HCT116 (cell line): ENCODE results near the gene EGFL7. TPM values are rescaled to one million over a fixed set of nuclear protein-coding genes. Genes with fewer than 3 reads are reported as not detected.

ENCODE experiments used
- ATAC-seq: fragments of 200-7000 bp; cut with Tn5 transposase; 2 replicates; pipeline ENCODE4 v1.9.1; 2020; ENCODE audit warnings: mild to moderate bottlenecking, moderate library complexity
- BruUV-seq: library from RNA; stranded (reverse); fragments of 400-500 nt; replicated peaks from 2 replicates; lab custom pipeline; 2021; lab: Mats Ljungman, UMichigan
- CTCF ChIA-PET: fragments of 300-600 bp; sonication (Branson Sonifier 250); formaldehyde crosslinking; loops from one replicate; lab custom pipeline; 2021; ENCODE audit warnings: antibody characterized with exemption; lab: Charles Lee
- POLR2A ChIA-PET: fragments of 300-600, 350-600 bp; sonication (Branson Sonifier 250); formaldehyde crosslinking; loops from one replicate; lab custom pipeline; 2021; ENCODE audit warnings: antibody characterized with exemption; lab: Charles Lee
- RAD21 ChIA-PET, 2 experiments: fragments of 300-600 bp; sonication (Branson Sonifier 250); formaldehyde crosslinking; loops; one replicate each; lab custom pipeline; 2023; ENCODE audit warnings: low total read pairs in 2 of 2; ENCODE audit not compliant: uncharacterized antibody in 2 of 2, unreplicated experiment in 2 of 2, low non-redundant PET in 1 of 2; lab: Charles Lee
- DNase-seq: peaks from one replicate; pipeline ENCODE4 v3.0.0-alpha.2; 2010; ENCODE audit warnings: low read depth, low spot score
- H2AFZ ChIP-seq: fragments of 200-600 bp; shearing (Covaris generic), sonication (generic); 2 replicates; pipeline ENCODE4 v1.6.1; 2017; ENCODE audit warnings: low read depth, mixed run types, mixed read lengths, antibody characterized with exemption, low read length; ENCODE audit not compliant: poor library complexity, severe bottlenecking
- H3K27ac ChIP-seq: 2 replicates; pipeline ENCODE4 v1.5.1; 2012; ENCODE audit warnings: low read depth, low read length
- H3K27me3 ChIP-seq: fragments of 200-600 bp; sonication (generic); 2 replicates; pipeline ENCODE4 v1.6.1; 2016; ENCODE audit warnings: mixed run types, low read length, mixed read lengths; ENCODE audit not compliant: insufficient read depth
- H3K36me3 ChIP-seq, 2 experiments: fragments of 200-500 bp in 1 of 2; fragments of 200-600 bp in 1 of 2; sonication (Bioruptor generic) in 1 of 2; sonication (generic) in 1 of 2; 2 replicates each; pipeline versions ENCODE4 v1.5.1 to v1.6.1; 2014 to 2016; ENCODE audit warnings: low read length in 2 of 2, inconsistent platforms in 1 of 2, mixed read lengths in 1 of 2, mixed run types in 1 of 2; ENCODE audit not compliant: insufficient read depth in 2 of 2, control insufficient read depth in 1 of 2
- H3K4me1 ChIP-seq, 2 experiments: fragments of 200-600 bp in 1 of 2; sonication (generic) in 1 of 2; 2 replicates each; pipeline versions ENCODE4 v1.5.1 to v1.6.1; 2012 to 2017; ENCODE audit warnings: low read length in 2 of 2, inconsistent platforms in 1 of 2, mild to moderate bottlenecking in 1 of 2, mixed read lengths in 1 of 2, mixed run types in 1 of 2, moderate library complexity in 1 of 2; ENCODE audit not compliant: insufficient read depth in 2 of 2, control insufficient read depth in 1 of 2
- H3K4me2 ChIP-seq: fragments of 200-600 bp; sonication (generic); 2 replicates; pipeline ENCODE4 v1.6.1; 2017; ENCODE audit warnings: mixed run types, low read length, mixed read lengths
- H3K4me3 ChIP-seq, 2 experiments: fragments of 200-600 bp in 1 of 2; sonication (generic) in 1 of 2; replicated peaks in 1 of 2; 2 replicates each; pipeline ENCODE4 v1.5.1; 2011 to 2016; ENCODE audit warnings: low read length in 2 of 2, control low read depth in 1 of 2, low read depth in 1 of 2, mild to moderate bottlenecking in 1 of 2, mixed read lengths in 1 of 2, mixed run types in 1 of 2
- H3K79me2 ChIP-seq: fragments of 200-600 bp; sonication (generic); 2 replicates; pipeline ENCODE4 v1.6.1; 2017; ENCODE audit warnings: mild to moderate bottlenecking, mixed run types, low read length, moderate library complexity, mixed read lengths; ENCODE audit not compliant: insufficient read depth
- H3K9ac ChIP-seq: fragments of 200-600 bp; sonication (generic); 2 replicates; pipeline ENCODE4 v1.6.1; 2016; ENCODE audit warnings: low read length, mixed read lengths
- H3K9me2 ChIP-seq: fragments of 200-600 bp; sonication (generic), shearing (Covaris generic); 2 replicates; pipeline ENCODE4 v1.6.1; 2017; ENCODE audit warnings: mixed run types, mild to moderate bottlenecking, moderate library complexity; ENCODE audit not compliant: insufficient read depth
- H3K9me3 ChIP-seq, 2 experiments: fragments of 200-500 bp in 1 of 2; fragments of 200-600 bp in 1 of 2; sonication (Bioruptor generic) in 1 of 2; sonication (generic) in 1 of 2; 2 replicates each; pipeline ENCODE4 v1.6.1; 2014 to 2017; ENCODE audit warnings: low read length in 2 of 2, mixed read lengths in 2 of 2, inconsistent platforms in 1 of 2, low read depth in 1 of 2, mild to moderate bottlenecking in 1 of 2, mixed run types in 1 of 2, moderate library complexity in 1 of 2; ENCODE audit not compliant: control insufficient read depth in 1 of 2, insufficient read depth in 1 of 2
- H4K20me1 ChIP-seq: fragments of 200-600 bp; sonication (generic), shearing (Covaris generic); 2 replicates; pipeline ENCODE4 v1.6.1; 2017; ENCODE audit warnings: mixed run types, mild to moderate bottlenecking, moderate library complexity; ENCODE audit not compliant: insufficient read depth
- ATF3 ChIP-seq: IDR thresholded peaks from 2 replicates; pipeline ENCODE4 v1.6.1; 2012
- CTCF ChIP-seq, 3 experiments: fragments of 200-600 bp in 1 of 3; sonication (generic) in 1 of 3; IDR thresholded peaks in 2 of 3; conservative IDR thresholded peaks in 1 of 3; 2 replicates each; pipeline ENCODE4 v1.5.1; 2012 to 2017; ENCODE audit warnings: low read depth in 2 of 3, low read length in 2 of 3, antibody characterized with exemption in 1 of 3, borderline replicate concordance in 1 of 3, control low read depth in 1 of 3, mild to moderate bottlenecking in 1 of 3, mixed read lengths in 1 of 3, mixed run types in 1 of 3, moderate library complexity in 1 of 3; ENCODE audit not compliant: insufficient read depth in 1 of 3
- ELF1 ChIP-seq: IDR thresholded peaks from 2 replicates; pipeline ENCODE4 v1.6.1; 2012; ENCODE audit warnings: low read depth, borderline replicate concordance
- FOSL1 ChIP-seq: IDR thresholded peaks from 2 replicates; pipeline ENCODE4 v1.6.1; 2012; ENCODE audit warnings: low read depth
- JUND ChIP-seq: IDR thresholded peaks from 2 replicates; pipeline ENCODE4 v1.6.1; 2012
- SP1 ChIP-seq: IDR thresholded peaks from 2 replicates; pipeline ENCODE4 v1.6.1; 2012; ENCODE audit warnings: low read depth
- YY1 ChIP-seq: IDR thresholded peaks from 2 replicates; pipeline ENCODE4 v1.6.1; 2011; ENCODE audit warnings: low read length, low read depth, moderate library complexity, mild to moderate bottlenecking; ENCODE audit not compliant: insufficient replicate concordance; ENCODE audit errors: extremely low read depth
- intact Hi-C: fragments of 100-400 bp; cut with micrococcal nuclease; formaldehyde crosslinking; loops from 2 replicates; pipeline ENCODE4 v1.10.0; 2022
- total RNA-seq: library from RNA; stranded (reverse); gene quantifications from one replicate; pipeline ENCODE4 v1.2.1, GENCODE V29; 2021; ENCODE audit not compliant: unreplicated experiment

The EGFL7 gene
- total RNA-seq, 1 experiment from 2014 or later, result 82.0 TPM

- Histone ChIP-seq H2AFZ (no peak overlapping the region), H3K36me3 (no peaks in the 10 kb centered on the region), H3K79me2 (no peaks in the 10 kb centered on the region), H3K27me3 (no peaks in the 10 kb centered on the region), H3K4me1 (peaks cover 0 to 3% of the 10 kb centered on the region in 2 experiments; a peak in 1 of 4 replicates), H3K9ac (no peak overlapping the region), H3K4me2 (no peak overlapping the region), H3K4me3 (no peak overlapping the region), H3K9me3 (peaks cover 0 to 5% of the 10 kb centered on the region in 2 experiments; a peak in 1 of 4 replicates), H3K9me2 (no peaks in the 10 kb centered on the region), H3K27ac (no peak overlapping the region), H4K20me1 (no peaks in the 10 kb centered on the region)
- ChIA-PET CTCF (interaction anchor here (7.4 kb wide), 1 partner anchor 144 kb away, joined by 108 read pairs; no protein-coding TSS in a partner anchor), POLR2A (no interaction called here), RAD21 (interaction anchor here in 1 of 2 experiments (1.0 kb wide), 1 partner anchor 145 kb away, joined by 3 read pairs; no protein-coding TSS in a partner anchor)
- ATAC-seq, result no peak
- intact Hi-C loops, result no loop called here
- TF ChIP-seq ELF1, result no peak
- TF ChIP-seq SP1, result no peak
- no peak for TF ChIP-seq FOSL1
- no peak for TF ChIP-seq YY1
- no peak for TF ChIP-seq JUND
- no peak for TF ChIP-seq ATF3
- TF ChIP-seq CTCF (IDR thresholded peaks at IDR 0.05 in 2 of 3, conservative IDR thresholded peaks at IDR 0.05 in 1 of 3; ENCODE audit: borderline replicate concordance in 1 of 3, insufficient read depth in 1 of 3, low read depth in 2 of 3, low read length in 2 of 3), result no peak
- DNase-seq, result no peak
- BruUV-seq, result no TSS peak
These were observed 32.1 kb upstream of the EGFL7 start for GRCh38 chr9:136630662-136630992.
